HT1080 (cell line): ENCODE data around the gene KRT6A. TPM values are rescaled to one million over a fixed set of nuclear protein-coding genes. Genes with fewer than 3 reads are reported as not detected.

Experiments used
- DNase-seq: peaks from one replicate; pipeline ENCODE4 v3.0.0-alpha.2; 2015; ENCODE audit warnings: low read depth
- polyA plus RNA-seq, 2 experiments: library from polyadenylated mRNA; depleted of rRNA; stranded (reverse); fragments of >200 nt; gene quantifications; 2 replicates each; pipeline ENCODE4 v1.2.3, GENCODE V29; 2015
- total RNA-seq: library from RNA; depleted of rRNA; stranded (reverse); fragments of >200 nt; shearing (Covaris generic); gene quantifications from 2 replicates; pipeline ENCODE4 v1.2.3, GENCODE V29; 2014; rRNA removed

The KRT6A gene
- not detected in 2 replicates for total RNA-seq
- not detected in 2 replicates for polyA plus RNA-seq (2015; cell fraction: cytosol; rRNA removed)
- not detected in 2 replicates for polyA plus RNA-seq (2015; cell fraction: nucleus; rRNA removed)

- no peak for DNase-seq
Measured at GRCh38 chr12:52493172-52493571, at the start of gene KRT6A. Gene KRT6A (minus strand): TSS chr12:52493257. CDS start chr12:52493188, 69 bp downstream.

DNA sequence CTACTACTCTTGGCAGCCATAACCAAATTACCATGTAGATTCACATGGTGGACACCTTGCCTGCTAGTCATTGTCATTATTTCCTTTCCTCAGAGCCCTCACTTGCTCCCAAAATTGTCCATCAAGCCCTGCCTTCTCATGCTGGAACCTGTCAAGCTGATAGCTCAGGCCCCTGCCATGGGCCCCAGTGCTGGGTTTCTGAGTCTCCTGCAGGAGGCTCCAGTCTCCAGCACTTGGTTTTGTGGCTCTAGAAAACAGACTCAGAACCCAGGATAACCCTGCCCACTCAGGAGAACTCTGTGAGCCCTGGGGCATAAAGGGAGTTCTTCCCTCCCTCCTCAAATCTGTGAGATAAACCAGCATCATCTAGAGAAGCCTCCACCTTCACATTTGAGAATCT lies 49.1 kb upstream of the KRT6A start:
- no peak for DNase-seq

GRCh38 chr12:52541709-52542108 lies 48.7 kb upstream of the KRT6A start:
- no peak for DNase-seq

- DNase-seq = no peak
Measured at GRCh38 chr12:52540531-52540930, 47.5 kb upstream of the KRT6A start.

- no peak for DNase-seq
Measured at GRCh38 chr12:52539821-52540173, 46.7 kb upstream of the KRT6A start.

- no peak for DNase-seq
Measured at GRCh38 chr12:52539083-52539820, 46.2 kb upstream of the KRT6A start.

DNA sequence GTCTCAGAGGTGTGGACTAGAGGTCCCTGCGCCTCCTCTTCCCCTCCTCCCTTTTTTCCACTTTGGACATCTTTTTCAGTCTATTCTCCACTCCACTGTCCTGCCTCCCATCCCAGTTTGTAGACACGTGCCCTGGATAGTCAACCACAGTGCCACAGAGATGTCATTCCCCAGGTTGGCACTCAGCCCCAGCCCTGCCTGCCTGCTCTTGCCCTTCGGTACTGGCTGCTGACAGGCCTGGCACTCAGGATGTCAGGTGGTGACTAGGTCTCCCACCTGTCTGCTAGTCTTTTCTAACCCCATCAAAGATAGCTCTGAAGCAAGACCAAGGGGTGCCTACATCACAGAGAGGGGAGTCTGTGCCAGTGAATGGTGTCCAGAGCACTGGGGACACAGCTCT lies 44.0 kb upstream of the KRT6A start:
- DNase-seq = no peak

GRCh38 chr12:52535574-52535973 lies 42.5 kb upstream of the KRT6A start:
- no peak for DNase-seq

GRCh38 chr12:52534482-52534881 lies 41.4 kb upstream of the KRT6A start:
- no peak for DNase-seq

DNA sequence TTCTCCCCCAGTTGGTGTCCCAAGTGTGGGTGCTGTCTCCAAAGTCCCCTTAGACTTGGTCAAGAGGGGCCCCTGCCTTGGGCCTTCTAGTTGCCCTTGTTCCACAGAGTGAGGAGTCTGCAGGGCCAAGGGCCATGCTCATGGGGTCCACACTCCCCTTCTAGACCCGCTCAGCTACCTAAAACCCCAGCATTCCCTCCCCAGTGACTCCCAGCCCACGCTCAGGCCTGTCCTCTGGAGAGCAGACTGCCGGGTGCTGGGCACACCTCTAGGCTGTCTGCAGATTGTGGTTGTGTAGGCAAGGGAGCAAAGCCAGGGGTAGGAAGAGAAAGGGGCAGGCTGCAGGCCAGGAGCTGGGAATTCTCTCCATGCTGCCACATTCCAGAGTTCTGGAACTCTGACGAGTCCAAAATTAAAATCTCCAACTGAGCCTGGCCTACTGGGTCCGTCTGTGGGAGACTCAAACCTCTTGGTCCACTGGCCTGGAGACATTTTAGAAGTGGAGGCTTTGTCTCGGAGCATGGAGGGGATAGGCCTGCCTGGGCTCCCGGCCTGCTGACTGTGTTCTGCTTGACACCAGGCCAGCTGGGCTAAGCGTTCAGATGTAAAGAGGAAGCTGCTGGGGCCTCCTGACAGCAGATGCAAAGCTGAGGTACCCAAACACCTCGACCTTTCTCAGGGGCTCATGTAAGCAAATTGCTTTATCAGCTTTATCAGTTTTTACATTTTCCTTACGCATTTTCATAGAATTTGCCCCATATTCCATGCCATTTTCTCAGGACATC lies 40.8 kb upstream of the KRT6A start:
- DNase-seq = no peak

- DNase-seq = no peak
Measured at GRCh38 chr12:52532636-52533035, 39.6 kb upstream of the KRT6A start.

DNA sequence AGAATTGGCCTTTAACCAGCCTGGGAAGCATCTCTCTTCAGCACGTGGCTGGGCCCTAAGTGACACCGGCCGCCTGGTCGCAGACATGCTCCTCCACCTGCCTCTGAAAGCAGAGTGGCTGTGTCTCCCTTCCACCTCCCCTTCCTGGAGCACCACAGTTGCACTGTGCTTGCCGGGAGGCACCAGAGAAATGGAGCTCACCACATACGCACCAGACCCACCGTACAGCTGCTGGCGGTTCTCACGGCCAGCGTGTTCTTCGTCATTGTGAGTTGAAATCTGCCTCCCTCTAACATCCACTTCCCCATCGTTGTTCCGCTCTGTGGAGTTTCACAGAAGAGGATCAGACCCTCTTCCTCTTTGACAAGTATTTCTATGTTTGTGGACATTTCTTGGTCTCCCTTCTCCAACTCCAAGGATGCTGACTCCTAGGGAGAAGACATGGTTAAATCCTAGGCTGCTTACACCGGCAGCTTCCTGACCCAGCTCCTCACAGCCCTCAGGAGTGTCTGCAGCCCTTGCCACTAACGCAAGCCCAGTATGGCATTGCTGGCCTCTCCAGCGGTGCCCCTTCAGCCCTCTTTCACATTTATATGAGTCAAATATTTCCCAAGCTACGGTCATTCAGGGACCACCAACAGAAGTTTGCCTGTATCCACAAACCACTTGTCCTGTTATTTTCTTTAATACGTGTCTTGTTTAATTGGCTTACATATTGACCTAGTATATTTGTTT lies 38.7 kb upstream of the KRT6A start:
- no peak for DNase-seq

DNA sequence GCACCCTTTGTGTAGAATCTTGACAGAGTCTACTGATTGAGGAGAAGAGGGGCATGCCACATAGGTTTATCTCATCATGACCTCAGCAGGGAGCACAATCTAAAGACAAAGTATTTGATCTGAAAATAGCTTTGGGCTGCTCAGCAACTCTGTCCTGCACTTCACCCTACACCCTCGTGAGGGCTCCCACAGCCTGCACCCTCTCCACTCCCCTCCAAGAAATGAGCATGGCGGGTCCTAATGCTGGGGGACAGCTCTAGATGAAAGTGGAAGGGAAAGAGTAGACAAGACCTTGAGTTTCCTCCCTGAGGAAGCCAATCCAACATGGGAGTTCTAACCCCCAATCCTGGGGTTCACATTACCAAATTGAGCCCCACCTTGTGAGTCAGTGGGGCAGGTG lies 37.8 kb upstream of the KRT6A start:
- DNase-seq = no peak

DNA sequence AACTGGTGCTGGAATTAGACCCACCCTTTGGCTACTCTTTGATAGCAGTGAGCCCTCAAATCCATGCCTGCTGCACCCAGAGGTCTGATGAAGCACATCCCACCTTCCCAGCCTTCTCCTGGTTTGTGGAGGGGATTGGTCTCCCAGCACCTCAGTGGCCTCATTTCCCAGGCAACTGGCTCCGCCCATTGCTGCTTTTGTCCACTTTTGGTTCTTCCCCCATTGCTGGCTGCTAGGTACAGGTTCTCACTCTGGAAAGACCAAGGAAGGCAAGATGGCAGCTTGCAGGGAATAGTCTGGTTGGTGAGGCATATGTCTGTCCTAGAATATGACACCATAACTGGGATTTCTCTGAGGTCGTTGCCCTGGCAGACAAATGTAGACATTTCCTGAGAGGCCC lies 37.3 kb upstream of the KRT6A start:
- DNase-seq = no peak

DNA sequence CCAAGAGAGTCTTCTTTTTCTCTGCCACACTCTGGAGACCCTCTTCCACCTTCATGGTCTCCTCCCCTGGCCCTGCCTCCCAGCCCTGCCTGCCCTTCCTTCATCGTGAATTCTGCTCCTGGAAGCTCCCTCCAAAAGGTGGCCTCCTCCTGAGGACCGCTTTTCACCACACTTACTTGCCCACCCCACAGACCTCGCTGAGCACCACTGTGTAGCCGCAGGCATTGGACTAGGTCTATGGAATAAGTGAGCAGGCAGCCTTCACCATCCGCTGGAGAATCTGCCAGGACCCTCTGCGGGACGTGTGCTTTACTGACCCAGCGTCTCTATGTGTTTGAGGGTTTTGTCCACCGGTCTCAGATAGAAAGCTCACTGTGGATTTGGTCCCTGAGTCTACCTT lies 36.8 kb upstream of the KRT6A start:
- DNase-seq = no peak

DNA sequence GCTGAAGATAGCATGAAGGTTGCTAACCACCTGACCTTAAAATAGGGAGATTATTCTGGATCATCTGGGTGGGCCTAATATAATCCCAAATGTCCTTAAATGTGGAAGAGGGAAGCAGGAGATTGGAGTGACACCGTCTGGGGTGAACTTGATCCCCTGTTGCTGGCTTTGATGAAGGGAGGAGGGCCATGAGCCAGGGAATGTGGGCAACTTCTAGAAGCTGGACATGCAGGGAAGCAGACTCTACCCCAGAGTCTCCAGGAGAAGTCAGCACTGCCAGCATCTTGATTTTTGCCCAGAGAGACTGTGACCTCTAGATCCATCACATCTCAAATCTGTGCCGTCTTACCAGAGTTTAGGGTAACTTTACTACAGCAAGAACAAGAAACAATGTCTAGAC lies 36.4 kb upstream of the KRT6A start:
- DNase-seq = no peak

DNA sequence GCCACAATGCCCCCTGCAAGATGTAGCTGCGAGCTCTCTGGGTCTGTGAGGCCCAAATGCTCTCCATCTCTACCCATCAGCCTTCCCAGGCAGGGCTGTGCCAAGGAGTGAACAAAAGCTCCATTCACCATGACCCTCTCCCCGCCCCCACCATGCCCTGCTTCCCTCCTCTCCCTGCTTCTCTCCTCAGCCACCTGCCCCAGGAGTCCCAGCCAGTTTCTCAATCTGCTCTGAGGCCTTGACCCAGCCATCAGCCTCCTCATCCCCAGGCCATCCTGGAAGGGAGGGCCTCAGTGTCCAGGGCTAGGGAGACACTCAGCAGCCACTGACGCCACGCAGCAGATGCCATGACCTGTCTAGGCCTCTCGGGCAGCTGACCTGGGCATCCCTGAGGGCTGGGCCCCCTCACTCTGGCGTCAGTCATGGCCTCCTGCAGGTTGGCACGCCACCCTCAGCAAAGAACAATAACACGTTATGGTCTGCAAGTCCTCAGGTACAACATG lies 35.6 kb upstream of the KRT6A start:
- no peak for DNase-seq

GRCh38 chr12:52527121-52527800 lies 34.2 kb upstream of the KRT6A start:
- DNase-seq = no peak

DNA sequence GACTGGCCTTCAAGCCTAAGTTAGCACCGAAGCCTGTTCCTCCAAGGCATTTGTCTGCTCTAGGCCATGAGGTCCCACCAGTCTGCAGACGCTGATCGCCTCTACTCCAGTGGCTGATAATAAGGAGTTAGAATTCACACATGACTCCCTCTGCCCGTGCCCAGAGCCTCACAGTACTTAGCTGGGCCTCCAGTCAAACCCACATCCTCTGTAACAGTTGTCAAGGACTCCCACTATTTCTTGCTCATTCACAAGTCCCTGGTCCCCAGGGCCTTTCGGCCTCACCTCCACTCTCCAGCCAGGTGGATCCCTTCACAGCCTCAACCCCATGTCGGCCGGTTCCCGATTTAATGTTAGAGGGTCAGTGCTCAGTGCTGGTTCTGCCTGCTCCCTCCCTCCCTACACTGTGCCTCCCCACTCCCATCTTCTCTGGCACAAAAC lies 33.5 kb upstream of the KRT6A start:
- DNase-seq = no peak

DNA sequence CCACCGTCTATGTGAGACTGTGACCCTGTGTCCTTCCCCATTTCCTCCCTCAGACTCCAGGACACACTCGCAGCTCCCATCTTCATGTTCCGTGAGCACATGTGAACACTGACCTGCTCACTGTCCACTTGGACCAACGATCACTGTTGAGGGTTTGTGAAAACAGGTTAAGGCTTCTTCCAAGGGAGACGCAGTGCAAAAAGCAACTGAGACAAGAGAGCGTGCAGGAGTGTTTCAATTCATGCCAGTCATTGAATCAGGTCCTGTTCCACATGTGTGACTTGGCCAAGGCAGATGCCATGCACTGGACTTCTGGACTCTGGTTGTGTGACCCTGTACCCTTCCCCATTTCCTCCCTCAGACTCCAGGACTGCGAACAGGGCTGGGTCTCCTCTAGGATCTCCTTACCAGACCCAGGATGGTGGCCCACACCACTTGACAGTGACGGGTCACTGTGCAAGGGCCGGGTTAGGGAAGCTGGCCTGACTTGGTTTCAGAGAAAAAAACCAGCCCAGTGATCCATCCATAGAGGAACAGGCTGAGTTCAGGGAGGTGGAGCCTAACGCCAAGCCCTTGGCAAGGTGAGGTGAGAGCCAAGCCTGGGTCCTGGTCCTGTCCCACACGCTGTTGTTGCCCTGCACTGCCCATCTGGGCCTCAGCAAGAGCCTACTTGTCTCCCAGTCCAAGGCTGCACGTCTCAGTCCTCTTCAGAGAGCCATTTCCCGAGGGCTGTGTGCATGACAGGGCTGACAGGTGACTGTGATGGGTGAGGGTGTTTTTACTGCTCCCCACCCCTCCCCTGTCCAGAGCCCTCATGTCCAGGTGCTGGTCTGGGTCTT lies 32.8 kb upstream of the KRT6A start:
- no peak for DNase-seq
